Retinal pigment epithelial cell (primary cell): ENCODE results near the gene SLC52A1.
"Not testable (repeated sequence)": the region's sequence is repeated elsewhere in the genome, so short reads cannot be mapped to it uniquely, and the experiment has no call there.

Experiments used
- DNase-seq: peaks from one replicate; pipeline ENCODE4 v3.0.0-alpha.2; 2010; ENCODE audit warnings: low read depth
- H3K4me3 ChIP-seq: 2 replicates; pipeline ENCODE4 v1.5.1; 2011; ENCODE audit warnings: mild to moderate bottlenecking, low read length, control low read depth, moderate library complexity
- TF ChIP-seq, protein P1 (sequence below): conservative IDR thresholded peaks from 2 replicates; pipeline ENCODE4 v1.5.1; 2011; ENCODE audit warnings: low read depth, low read length, control low read depth, inconsistent platforms

The SLC52A1 gene

DNA sequence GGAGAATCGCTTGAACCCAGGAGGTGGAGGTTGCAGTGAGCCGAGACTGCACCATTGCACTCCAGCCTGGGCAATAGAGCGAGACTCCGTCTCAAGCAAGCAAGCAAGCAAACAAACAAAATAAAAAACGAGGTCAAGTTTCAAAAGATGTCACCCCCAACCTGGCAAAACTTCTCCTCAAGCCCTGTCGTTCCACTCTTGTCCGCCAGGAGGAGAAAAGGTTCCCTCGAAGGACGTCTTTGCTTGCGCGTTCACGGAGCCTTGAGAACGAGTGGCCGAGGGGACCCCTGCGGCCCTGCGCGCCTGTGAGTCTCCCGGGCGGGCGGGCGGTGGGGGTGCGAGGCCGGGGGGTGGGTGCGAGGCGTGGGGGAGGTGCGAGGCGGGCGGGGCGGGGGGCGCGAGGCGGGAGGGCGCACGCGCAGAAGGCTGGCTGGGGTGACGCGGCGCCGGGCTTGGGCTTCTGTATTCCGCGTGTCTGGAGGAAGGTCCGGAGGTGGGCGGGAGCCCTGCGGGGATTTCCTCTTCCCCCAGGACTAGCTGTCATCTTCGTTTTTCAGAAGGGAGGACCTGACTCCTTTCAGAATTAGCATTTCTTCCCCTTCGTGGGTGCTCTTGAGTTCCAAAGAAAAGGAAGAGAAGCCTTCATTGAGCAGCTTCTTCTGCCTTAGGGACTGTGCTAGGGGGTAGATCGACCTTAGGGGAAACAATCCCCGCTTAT, 3.7 kb downstream of the SLC52A1 start:
- peak overlapping the region; percentile 39 for H3K4me3 ChIP-seq
- DNase-seq = peak; percentile 13
- TF ChIP-seq, protein P1, sequence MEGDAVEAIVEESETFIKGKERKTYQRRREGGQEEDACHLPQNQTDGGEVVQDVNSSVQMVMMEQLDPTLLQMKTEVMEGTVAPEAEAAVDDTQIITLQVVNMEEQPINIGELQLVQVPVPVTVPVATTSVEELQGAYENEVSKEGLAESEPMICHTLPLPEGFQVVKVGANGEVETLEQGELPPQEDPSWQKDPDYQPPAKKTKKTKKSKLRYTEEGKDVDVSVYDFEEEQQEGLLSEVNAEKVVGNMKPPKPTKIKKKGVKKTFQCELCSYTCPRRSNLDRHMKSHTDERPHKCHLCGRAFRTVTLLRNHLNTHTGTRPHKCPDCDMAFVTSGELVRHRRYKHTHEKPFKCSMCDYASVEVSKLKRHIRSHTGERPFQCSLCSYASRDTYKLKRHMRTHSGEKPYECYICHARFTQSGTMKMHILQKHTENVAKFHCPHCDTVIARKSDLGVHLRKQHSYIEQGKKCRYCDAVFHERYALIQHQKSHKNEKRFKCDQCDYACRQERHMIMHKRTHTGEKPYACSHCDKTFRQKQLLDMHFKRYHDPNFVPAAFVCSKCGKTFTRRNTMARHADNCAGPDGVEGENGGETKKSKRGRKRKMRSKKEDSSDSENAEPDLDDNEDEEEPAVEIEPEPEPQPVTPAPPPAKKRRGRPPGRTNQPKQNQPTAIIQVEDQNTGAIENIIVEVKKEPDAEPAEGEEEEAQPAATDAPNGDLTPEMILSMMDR = peak; percentile 81

DNA sequence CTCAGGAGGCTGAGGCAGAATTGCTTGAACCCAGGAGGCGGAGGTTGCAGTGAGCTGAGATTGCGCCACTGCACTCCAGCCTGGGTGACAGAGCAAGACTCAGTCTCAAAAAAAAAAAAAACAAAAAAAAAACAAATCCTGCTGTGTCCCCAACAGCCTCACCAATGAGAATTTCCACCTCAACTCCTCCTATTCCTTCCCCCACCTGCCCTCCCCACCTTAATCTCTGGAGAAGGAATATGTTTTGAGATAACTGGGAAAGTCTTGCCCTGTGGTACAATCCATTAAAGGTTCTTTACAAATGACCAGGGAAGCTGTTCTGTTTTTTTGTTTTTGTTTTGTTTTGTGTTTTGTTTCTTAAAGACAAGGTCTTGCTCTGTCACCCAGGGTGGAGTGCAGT, 5.1 kb downstream of the SLC52A1 start:
- not testable (repeated sequence) for DNase-seq

DNA sequence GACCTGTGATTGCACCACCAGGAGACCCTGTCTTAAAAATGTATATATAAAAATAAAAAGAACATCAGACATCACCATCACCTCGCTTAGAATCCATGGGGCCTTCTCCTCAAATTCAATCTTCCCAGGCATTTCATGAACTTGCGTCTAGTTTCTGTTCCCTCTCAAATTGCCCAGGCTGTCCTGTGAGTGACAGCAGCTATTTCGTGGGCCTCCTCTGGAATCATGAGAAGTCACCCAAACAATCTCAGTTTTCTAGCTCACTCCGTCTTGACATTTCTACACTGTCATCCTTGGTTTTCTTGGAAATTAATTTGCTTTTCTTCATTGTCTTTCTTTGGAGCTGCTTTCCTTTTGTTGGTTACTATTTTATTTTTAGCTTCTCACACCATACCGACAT, 7.3 kb downstream of the SLC52A1 start:
- DNase-seq = no peak
- no peak overlapping the region for H3K4me3 ChIP-seq
- TF ChIP-seq, protein P1 = no peak

More for the DNA sequence above, 5.1 kb downstream of the SLC52A1 start:
- not testable (repeated sequence) for H3K4me3 ChIP-seq

DNA sequence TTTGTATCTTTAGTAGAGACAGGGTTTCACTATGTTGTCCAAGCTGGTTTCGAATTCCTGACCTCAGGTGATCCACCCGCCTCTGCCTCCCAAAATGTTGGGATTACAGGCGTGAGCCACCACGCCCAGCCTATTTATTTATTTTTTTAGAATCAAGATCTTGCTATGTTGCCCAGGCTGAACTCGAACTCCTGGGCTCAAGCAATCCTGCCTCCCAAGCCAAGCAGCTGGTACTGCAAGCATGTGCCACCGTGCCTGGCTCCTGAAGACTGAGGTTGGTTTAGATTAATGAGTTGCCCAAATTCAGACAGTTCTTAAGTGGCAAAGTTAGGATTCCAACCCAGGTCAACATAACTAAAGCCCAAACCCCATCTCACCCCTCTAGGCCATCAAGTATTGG, 7.9 kb downstream of the SLC52A1 start:
- DNase-seq = no peak
- TF ChIP-seq, protein P1 = no peak
- no peak overlapping the region for H3K4me3 ChIP-seq

DNA sequence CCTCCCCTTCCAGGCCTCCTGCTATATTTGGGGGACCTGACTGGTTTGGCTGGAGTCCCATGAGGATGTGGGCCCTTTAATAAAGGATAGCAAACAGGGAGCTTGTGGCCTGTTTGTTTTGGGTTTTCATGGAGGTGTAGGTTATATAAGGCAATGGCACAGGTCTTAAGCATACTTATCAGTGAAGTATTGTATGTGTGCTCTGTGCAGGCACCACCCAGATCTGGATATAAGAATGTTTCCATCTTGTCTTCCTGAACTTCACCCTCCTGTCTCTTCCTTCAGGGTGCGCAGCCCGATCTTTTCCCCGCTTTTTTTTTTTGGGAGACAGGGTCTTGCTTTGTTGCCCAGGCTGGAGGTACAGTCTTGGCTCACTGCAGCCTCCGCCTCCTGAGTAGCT, 10.6 kb downstream of the SLC52A1 start:
- no peak for DNase-seq
- TF ChIP-seq, protein P1 = no peak
- H3K4me3 ChIP-seq = no peak overlapping the region

DNA sequence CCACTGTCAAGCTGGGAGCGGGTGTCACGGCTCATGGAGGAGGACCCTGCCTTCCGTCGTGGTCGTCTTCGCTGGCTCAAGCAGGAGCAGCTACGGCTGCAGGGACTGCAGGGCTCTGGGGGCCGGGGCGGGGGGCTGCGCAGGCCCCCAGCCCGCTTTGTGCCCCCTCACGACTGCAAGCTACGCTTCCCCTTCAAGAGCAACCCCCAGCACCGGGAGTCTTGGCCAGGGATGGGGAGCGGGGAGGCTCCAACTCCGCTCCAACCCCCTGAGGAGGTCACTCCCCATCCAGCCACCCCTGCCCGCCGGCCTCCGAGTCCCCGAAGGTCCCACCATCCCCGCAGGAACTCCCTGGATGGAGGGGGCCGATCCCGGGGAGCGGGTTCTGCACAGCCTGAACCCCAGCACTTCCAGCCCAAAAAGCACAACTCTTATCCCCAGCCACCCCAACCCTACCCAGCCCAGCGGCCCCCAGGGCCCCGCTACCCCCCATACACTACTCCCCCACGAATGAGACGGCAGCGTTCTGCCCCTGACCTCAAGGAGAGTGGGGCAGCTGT, 11.6 kb downstream of the SLC52A1 start:
- no peak overlapping the region for H3K4me3 ChIP-seq
- no peak for DNase-seq
- TF ChIP-seq, protein P1 = no peak

DNA sequence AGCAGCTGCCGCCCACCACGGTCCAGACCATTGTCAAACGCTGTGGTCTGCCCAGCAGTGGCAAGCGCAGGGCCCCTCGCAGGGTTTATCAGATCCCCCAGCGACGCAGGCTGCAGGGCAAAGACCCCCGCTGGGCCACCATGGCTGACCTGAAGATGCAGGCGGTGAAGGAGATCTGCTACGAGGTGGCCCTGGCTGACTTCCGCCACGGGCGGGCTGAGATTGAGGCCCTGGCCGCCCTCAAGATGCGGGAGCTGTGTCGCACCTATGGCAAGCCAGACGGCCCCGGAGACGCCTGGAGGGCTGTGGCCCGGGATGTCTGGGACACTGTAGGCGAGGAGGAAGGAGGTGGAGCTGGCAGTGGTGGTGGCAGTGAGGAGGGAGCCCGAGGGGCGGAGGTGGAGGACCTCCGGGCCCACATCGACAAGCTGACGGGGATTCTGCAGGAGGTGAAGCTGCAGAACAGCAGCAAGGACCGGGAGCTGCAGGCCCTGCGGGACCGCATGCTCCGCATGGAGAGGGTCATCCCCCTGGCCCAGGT, 13.0 kb downstream of the SLC52A1 start:
- no peak overlapping the region for H3K4me3 ChIP-seq
- TF ChIP-seq, protein P1 = no peak
- no peak for DNase-seq
